Esophagus squamous epithelium (tissue), 4 donors: ENCODE data around the gene UBR4.

Experiments used
- POLR2A ChIP-seq, 4 donors: fragments of 450-650 bp; IDR thresholded peaks; one replicate each; pipeline ENCODE4 v1.6.1; 2017; ENCODE audit warnings: antibody characterized with exemption in 4 of 4, mild to moderate bottlenecking in 4 of 4, moderate library complexity in 3 of 4
- TF ChIP-seq, protein P1 (sequence below), 6 experiments: fragments of 450-650 bp in 4 of 6; fragments of 200-600 bp in 2 of 6; sonication (generic) in 2 of 6; IDR thresholded peaks; one replicate each; pipeline ENCODE4 v1.5.1; 2016 to 2019; ENCODE audit warnings: antibody characterized with exemption in 6 of 6, mild to moderate bottlenecking in 4 of 6, moderate library complexity in 4 of 6

DNA sequence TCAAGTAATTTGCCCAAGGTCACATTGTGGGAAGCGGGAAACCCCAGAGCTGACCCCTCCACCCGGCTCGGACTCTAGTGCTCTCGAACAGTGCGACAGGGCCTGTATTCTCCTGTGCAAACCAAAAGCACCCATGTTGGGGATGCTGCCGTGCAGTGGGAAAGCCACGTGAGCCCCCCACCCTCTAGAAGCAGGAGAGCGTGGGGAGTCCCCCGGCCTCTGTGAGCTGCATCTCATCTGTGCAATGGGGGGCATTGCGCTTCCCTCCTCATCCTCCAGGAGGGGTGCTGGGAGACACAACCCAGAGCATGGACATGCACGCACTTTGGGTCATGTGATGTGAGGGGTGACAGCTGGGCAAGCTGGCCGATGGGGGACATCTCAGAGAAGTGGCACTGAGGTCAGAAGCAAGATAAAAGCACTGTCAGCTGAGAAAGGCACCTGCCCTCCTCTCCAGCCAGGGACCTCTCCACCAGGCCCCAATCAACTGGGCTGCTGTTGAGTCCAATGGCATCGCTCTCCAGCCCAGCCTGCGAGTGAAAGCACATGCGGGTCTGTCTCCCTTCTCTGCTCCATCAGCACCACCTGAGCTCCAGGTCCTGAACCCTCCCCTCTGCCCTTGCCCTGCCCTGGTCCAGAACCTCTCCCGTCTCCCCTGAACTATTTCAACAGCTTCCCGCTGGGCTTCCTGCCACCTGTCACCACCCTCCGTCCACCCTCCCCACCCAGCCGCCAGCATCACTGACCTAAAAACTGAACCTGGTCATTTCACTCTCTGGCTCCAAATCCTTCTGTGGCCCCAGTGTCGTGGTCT lies 177.2 kb downstream of the UBR4 start:
- TF ChIP-seq, protein P1, sequence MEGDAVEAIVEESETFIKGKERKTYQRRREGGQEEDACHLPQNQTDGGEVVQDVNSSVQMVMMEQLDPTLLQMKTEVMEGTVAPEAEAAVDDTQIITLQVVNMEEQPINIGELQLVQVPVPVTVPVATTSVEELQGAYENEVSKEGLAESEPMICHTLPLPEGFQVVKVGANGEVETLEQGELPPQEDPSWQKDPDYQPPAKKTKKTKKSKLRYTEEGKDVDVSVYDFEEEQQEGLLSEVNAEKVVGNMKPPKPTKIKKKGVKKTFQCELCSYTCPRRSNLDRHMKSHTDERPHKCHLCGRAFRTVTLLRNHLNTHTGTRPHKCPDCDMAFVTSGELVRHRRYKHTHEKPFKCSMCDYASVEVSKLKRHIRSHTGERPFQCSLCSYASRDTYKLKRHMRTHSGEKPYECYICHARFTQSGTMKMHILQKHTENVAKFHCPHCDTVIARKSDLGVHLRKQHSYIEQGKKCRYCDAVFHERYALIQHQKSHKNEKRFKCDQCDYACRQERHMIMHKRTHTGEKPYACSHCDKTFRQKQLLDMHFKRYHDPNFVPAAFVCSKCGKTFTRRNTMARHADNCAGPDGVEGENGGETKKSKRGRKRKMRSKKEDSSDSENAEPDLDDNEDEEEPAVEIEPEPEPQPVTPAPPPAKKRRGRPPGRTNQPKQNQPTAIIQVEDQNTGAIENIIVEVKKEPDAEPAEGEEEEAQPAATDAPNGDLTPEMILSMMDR (IDR thresholded peaks at IDR 0.05) = no peak
- no peak for TF ChIP-seq POLR2A (IDR thresholded peaks at IDR 0.05)
